Transverse colon (tissue), 4 donors: ENCODE measurements around the gene ACTR3. TPM values are rescaled to one million over a fixed set of nuclear protein-coding genes. Genes with fewer than 3 reads are reported as not detected.

Experiments
- DNase-seq: peaks from one replicate; pipeline ENCODE4 v3.0.0-alpha.2; 2019
- H3K27ac ChIP-seq, 4 donors: fragments of 200-600 bp; sonication (generic); 2 replicates each; pipeline ENCODE4 v1.5.1; 2016 to 2018; ENCODE audit warnings: inconsistent platforms in 4 of 4
- H3K27me3 ChIP-seq: fragments of 200-600 bp; sonication (generic); 2 replicates; pipeline ENCODE4 v1.5.1; 2017; ENCODE audit warnings: inconsistent platforms
- H3K36me3 ChIP-seq, 4 donors: fragments of 200-600 bp; sonication (generic); 2 replicates each; pipeline ENCODE4 v1.5.1; 2017 to 2019; ENCODE audit warnings: inconsistent platforms in 4 of 4
- H3K4me1 ChIP-seq, 4 donors: fragments of 200-600 bp; sonication (generic); 2 replicates each; pipeline ENCODE4 v1.5.1; 2017 to 2020; ENCODE audit warnings: inconsistent platforms in 4 of 4
- H3K4me3 ChIP-seq, 4 donors: fragments of 200-600 bp; sonication (generic); 1 replicate in 1 of 4; 2 replicates in 3 of 4; pipeline versions ENCODE4 v1.5.1 to v1.6.1; 2017 to 2019; ENCODE audit warnings: inconsistent platforms in 4 of 4
- H3K9me3 ChIP-seq, 2 donors: fragments of 200-600 bp; sonication (generic); 2 replicates each; pipeline ENCODE4 v1.5.1; 2017 to 2019; ENCODE audit warnings: inconsistent platforms in 2 of 2
- EP300 ChIP-seq: sonication (generic); formaldehyde crosslinking; IDR thresholded peaks from one replicate; pipeline ENCODE4 v1.6.1; 2017; ENCODE audit warnings: antibody characterized with exemption, low read depth
- POLR2A ChIP-seq: fragments of 450-650 bp; IDR thresholded peaks from one replicate; pipeline ENCODE4 v1.6.1; 2016; ENCODE audit warnings: antibody characterized with exemption, mild to moderate bottlenecking, moderate library complexity
- POLR2AphosphoS5 ChIP-seq, 3 donors: sonication (generic); formaldehyde crosslinking; IDR thresholded peaks; one replicate each; pipeline ENCODE4 v1.6.1; 2016; ENCODE audit warnings: antibody characterized with exemption in 3 of 3
- WGBS, 2 donors: methylation state at CpG; one replicate each; pipeline ENCODE4 v1.1.5; 2018; ENCODE audit warnings: low coverage in 1 of 2; 5-methylcytosine and 5-hydroxymethylcytosine counted together
- in situ Hi-C, 4 donors: fragments of 200-750 bp; cut with MboI; loops; one replicate each; pipeline versions ENCODE4 v1.15.0 to v1.15.1; 2017; ENCODE audit warnings: low sequenced_read_pairs in 3 of 4, low pct_ligation_motif_present in 1 of 4, low pct_unique_long_range_greater_than_20kb in 1 of 4
- intact Hi-C: fragments of 100-400 bp; cut with DNase I; formaldehyde crosslinking; loops from one replicate; pipeline ENCODE4 v1.15.1; 2023; ENCODE audit warnings: low total_unique reads
- small RNA-seq, 4 donors: library from RNA; depleted of rRNA; stranded (forward); fragments of <200 nt; gene quantifications; one replicate each; pipeline ENCODE3, GENCODE V24; 2016
- total RNA-seq, 4 donors: library from RNA; depleted of rRNA; stranded (reverse); fragments of >200 nt; gene quantifications; one replicate each; pipeline ENCODE4 v1.1.0, GENCODE V29; 2016
- TF ChIP-seq, protein P1 (sequence below), 5 experiments: fragments of 200-600 bp in 3 of 5; fragments of 450-650 bp in 2 of 5; sonication (generic) in 3 of 5; IDR thresholded peaks; 1 replicate in 2 of 5; 2 replicates in 3 of 5; pipeline ENCODE4 v1.5.1; 2016 to 2017; ENCODE audit warnings: antibody characterized with exemption in 5 of 5, inconsistent platforms in 3 of 5, mild to moderate bottlenecking in 2 of 5, moderate library complexity in 1 of 5

The ACTR3 gene
- total RNA-seq, 4 donors from 2014 or later, result 68.8 to 143 (median 114) TPM

DNA sequence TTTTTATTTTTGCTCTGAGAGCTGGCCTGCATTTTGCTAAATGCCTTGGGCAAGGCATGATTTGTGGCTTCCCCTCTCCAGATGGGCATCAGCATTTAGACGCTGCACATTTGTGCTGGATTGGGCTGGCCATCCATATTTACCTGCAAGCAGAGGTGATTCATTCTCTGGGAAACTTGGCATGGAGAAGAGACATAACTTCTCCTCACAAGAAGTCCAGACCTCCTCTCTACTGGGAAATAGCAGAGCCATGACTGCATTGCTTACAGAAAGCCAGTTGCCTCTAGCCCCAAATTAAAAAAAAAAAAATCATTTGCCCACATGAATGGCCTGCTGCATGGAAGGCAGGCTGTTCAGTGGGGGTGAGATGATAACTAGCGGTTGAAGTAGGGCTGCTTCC, 120.1 kb downstream of the ACTR3 start:
- TF ChIP-seq POLR2A, result no peak
- no peak for TF ChIP-seq POLR2AphosphoS5 (IDR thresholded peaks at IDR 0.05)
- TF ChIP-seq, protein P1, sequence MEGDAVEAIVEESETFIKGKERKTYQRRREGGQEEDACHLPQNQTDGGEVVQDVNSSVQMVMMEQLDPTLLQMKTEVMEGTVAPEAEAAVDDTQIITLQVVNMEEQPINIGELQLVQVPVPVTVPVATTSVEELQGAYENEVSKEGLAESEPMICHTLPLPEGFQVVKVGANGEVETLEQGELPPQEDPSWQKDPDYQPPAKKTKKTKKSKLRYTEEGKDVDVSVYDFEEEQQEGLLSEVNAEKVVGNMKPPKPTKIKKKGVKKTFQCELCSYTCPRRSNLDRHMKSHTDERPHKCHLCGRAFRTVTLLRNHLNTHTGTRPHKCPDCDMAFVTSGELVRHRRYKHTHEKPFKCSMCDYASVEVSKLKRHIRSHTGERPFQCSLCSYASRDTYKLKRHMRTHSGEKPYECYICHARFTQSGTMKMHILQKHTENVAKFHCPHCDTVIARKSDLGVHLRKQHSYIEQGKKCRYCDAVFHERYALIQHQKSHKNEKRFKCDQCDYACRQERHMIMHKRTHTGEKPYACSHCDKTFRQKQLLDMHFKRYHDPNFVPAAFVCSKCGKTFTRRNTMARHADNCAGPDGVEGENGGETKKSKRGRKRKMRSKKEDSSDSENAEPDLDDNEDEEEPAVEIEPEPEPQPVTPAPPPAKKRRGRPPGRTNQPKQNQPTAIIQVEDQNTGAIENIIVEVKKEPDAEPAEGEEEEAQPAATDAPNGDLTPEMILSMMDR (IDR thresholded peaks at IDR 0.05), result no peak
- TF ChIP-seq EP300, result no peak
- H3K4me1 ChIP-seq, result peaks cover 0 to 5% (median 0%) of the 10 kb centered on the region in 4 donors
- no peak overlapping the region for H3K4me3 ChIP-seq
- in situ Hi-C loops (no loop called here), intact Hi-C loops (no loop called here)
- H3K36me3 ChIP-seq, result no peaks in the 10 kb centered on the region
- 75 to 91% methylated on average over 2 of the region's 2 CpGs for WGBS, 2 donors
- no peaks in the 10 kb centered on the region for H3K9me3 ChIP-seq
- no peaks in the 10 kb centered on the region for H3K27me3 ChIP-seq
- H3K27ac ChIP-seq, result no peak overlapping the region
- DNase-seq, result no peak

DNA sequence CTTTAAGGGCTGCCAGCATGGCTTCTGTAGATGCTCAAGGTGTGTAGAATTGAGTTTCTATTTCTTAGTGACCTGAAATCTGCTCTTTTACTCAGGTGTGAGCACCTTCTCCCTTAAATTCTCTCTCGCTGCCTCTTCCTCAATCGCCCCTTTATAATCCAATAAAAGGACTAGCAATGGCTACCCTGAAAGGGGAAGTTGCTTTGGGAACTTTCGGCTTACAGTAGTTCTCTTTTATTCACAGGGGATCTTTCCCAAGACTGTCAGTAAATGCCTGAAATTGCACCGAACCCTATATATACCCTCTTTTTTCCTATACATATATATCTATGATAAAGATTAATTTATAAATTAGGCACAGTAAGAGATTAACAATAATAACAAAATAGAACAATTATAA, 121.8 kb downstream of the ACTR3 start:
- no peak for DNase-seq
- intact Hi-C loops (no loop called here), in situ Hi-C loops (no loop called here)
- no peaks in the 10 kb centered on the region for H3K27me3 ChIP-seq
- no peak for TF ChIP-seq EP300
- no peaks in the 10 kb centered on the region for H3K36me3 ChIP-seq
- no peak overlapping the region for H3K4me3 ChIP-seq
- no peak overlapping the region for H3K27ac ChIP-seq
- H3K9me3 ChIP-seq, result no peaks in the 10 kb centered on the region
- H3K4me1 ChIP-seq, result peaks cover 0 to under 1% (median 0%) of the 10 kb centered on the region in 4 donors
- 60 to 65% methylated on average over 4 of the region's 4 CpGs for WGBS, 2 donors

Small RNAs within 50 kb of the gene (small RNA-seq; reads per million reads assigned to genes)
- gene RF00012, result 0 reads per million in 4 donors

Other genes with a start within 250 kb of the ACTR3 start
- gene SLC35F5, start 133.4 kb upstream of the ACTR3 start, total RNA-seq, result 100 to 1,000 TPM in 3 of 4 donors, 10 to 100 TPM in 1; 83.2 to 165 (median 128) TPM